Mesenchymal stem cell (in vitro differentiated cells and primary cell): Measurements from ENCODE around the gene DNAH10.

Experiments used
- DNase-seq: peaks from one replicate; pipeline ENCODE4 v3.0.0-alpha.2; 2013
- H2AFZ ChIP-seq: one replicate; pipeline ENCODE4 v1.6.1; 2013; ENCODE audit warnings: low read depth, mild to moderate bottlenecking, control low read depth, inconsistent platforms, low read length, moderate library complexity
- H2AK5ac ChIP-seq: 2 replicates; pipeline ENCODE4 v1.6.1; 2013; ENCODE audit warnings: low read length, moderate library complexity, mild to moderate bottlenecking, inconsistent platforms; ENCODE audit not compliant: severe bottlenecking
- H2BK120ac ChIP-seq: one replicate; pipeline ENCODE4 v1.6.1; 2013; ENCODE audit warnings: low read depth, mild to moderate bottlenecking, inconsistent platforms, low read length, moderate library complexity
- H2BK12ac ChIP-seq, 2 experiments: one replicate each; pipeline ENCODE4 v1.6.1; 2013; ENCODE audit warnings: inconsistent platforms in 2 of 2, low read length in 2 of 2, mild to moderate bottlenecking in 2 of 2, moderate library complexity in 2 of 2, control low read depth in 1 of 2
- H2BK15ac ChIP-seq: one replicate; pipeline ENCODE4 v1.6.1; 2013; ENCODE audit warnings: mild to moderate bottlenecking, low read depth, inconsistent platforms; ENCODE audit not compliant: poor library complexity, severe bottlenecking
- H2BK5ac ChIP-seq: 2 replicates; pipeline ENCODE4 v1.6.1; 2013; ENCODE audit warnings: low read depth, mild to moderate bottlenecking, low read length, control low read depth, inconsistent platforms; ENCODE audit not compliant: poor library complexity, severe bottlenecking
- H3K14ac ChIP-seq, 2 experiments: one replicate each; pipeline ENCODE4 v1.6.1; 2013; ENCODE audit warnings: inconsistent platforms in 2 of 2, low read length in 2 of 2, control low read depth in 1 of 2, mild to moderate bottlenecking in 1 of 2, moderate library complexity in 1 of 2
- H3K18ac ChIP-seq, 2 experiments: one replicate each; pipeline ENCODE4 v1.6.1; 2013; ENCODE audit warnings: inconsistent platforms in 2 of 2, low read length in 2 of 2, control low read depth in 1 of 2, low read depth in 1 of 2, mild to moderate bottlenecking in 1 of 2
- H3K23ac ChIP-seq, 2 experiments: one replicate each; pipeline ENCODE4 v1.6.1; 2013; ENCODE audit warnings: inconsistent platforms in 2 of 2, low read length in 2 of 2, mild to moderate bottlenecking in 2 of 2, moderate library complexity in 2 of 2, control low read depth in 1 of 2
- H3K27ac ChIP-seq: 2 replicates; pipeline ENCODE4 v1.5.1; 2013; ENCODE audit warnings: mild to moderate bottlenecking, moderate library complexity, low read length, control low read depth, inconsistent platforms; ENCODE audit not compliant: poor library complexity, severe bottlenecking
- H3K27me3 ChIP-seq, 2 experiments: 2 replicates each; pipeline versions ENCODE4 v1.6.1 to v1.7.0; 2013; ENCODE audit warnings: low read length in 2 of 2, mild to moderate bottlenecking in 2 of 2, moderate library complexity in 2 of 2, control low read depth in 1 of 2, inconsistent platforms in 1 of 2; ENCODE audit not compliant: control insufficient read depth in 1 of 2, insufficient read depth in 1 of 2
- H3K36me3 ChIP-seq, 2 experiments: 2 replicates each; pipeline versions ENCODE4 v1.6.1 to v1.7.0; 2013; ENCODE audit warnings: low read length in 2 of 2, control low read depth in 1 of 2, inconsistent platforms in 1 of 2, low read depth in 1 of 2, mild to moderate bottlenecking in 1 of 2; ENCODE audit not compliant: insufficient read depth in 2 of 2, control insufficient read depth in 1 of 2
- H3K4ac ChIP-seq, 2 experiments: one replicate each; pipeline ENCODE4 v1.6.1; 2013; ENCODE audit warnings: inconsistent platforms in 2 of 2, low read length in 2 of 2, mild to moderate bottlenecking in 2 of 2, moderate library complexity in 2 of 2, control low read depth in 1 of 2, low read depth in 1 of 2
- H3K4me1 ChIP-seq: 2 replicates; pipeline ENCODE4 v1.6.1; 2013; ENCODE audit warnings: low read depth, low read length, control low read depth; ENCODE audit not compliant: control insufficient read depth, insufficient read depth
- H3K4me2 ChIP-seq: 2 replicates; pipeline ENCODE4 v1.6.1; 2013; ENCODE audit warnings: low read length, mild to moderate bottlenecking, inconsistent platforms; ENCODE audit not compliant: poor library complexity, severe bottlenecking
- H3K4me3 ChIP-seq, 2 experiments: 2 replicates each; pipeline versions ENCODE4 v1.5.1 to v1.7.0; 2013; ENCODE audit warnings: low read length in 2 of 2, mild to moderate bottlenecking in 2 of 2, control low read depth in 1 of 2, low read depth in 1 of 2; ENCODE audit not compliant: insufficient read depth in 1 of 2
- H3K79me1 ChIP-seq: replicated peaks from 2 replicates; pipeline ENCODE4 v1.6.1; 2013; ENCODE audit warnings: mild to moderate bottlenecking, control low read depth, low read length, inconsistent platforms; ENCODE audit not compliant: poor library complexity, severe bottlenecking
- H3K9ac ChIP-seq: 2 replicates; pipeline ENCODE4 v1.7.0; 2013; ENCODE audit warnings: mild to moderate bottlenecking, low read length, moderate library complexity
- H3K9me3 ChIP-seq: 2 replicates; pipeline ENCODE4 v1.7.0; 2013; ENCODE audit warnings: mild to moderate bottlenecking, low read length; ENCODE audit not compliant: control insufficient read depth
- H4K8ac ChIP-seq: one replicate; pipeline ENCODE4 v1.6.1; 2013; ENCODE audit warnings: inconsistent platforms, mild to moderate bottlenecking, low read length, moderate library complexity
- H4K91ac ChIP-seq: one replicate; pipeline ENCODE4 v1.6.1; 2013; ENCODE audit warnings: mild to moderate bottlenecking, low read length, inconsistent platforms
- WGBS: methylation state at CpG from one replicate; pipeline ENCODE4 v1.1.7; 2013; ENCODE audit warnings: mixed read lengths; 5-methylcytosine and 5-hydroxymethylcytosine counted together

Gene DNAH10

GRCh38 chr12:123934016-123934620 lies 172.0 kb downstream of the DNAH10 start:
- Histone ChIP-seq H3K4me3 (no peak overlapping the region), H3K14ac (no peak overlapping the region), H2BK15ac (no peak overlapping the region), H2BK12ac (no peak overlapping the region), H2BK120ac (no peak overlapping the region), H2AK5ac (no peak overlapping the region), H3K4me2 (no peak overlapping the region), H4K8ac (no peak overlapping the region), H2AFZ (no peak overlapping the region), H4K91ac (no peak overlapping the region), H3K36me3 (peaks cover 34 to 40% of the 10 kb centered on the region in 2 experiments), H3K79me1 (no peaks in the 10 kb centered on the region), H2BK5ac (no peak overlapping the region), H3K18ac (no peak overlapping the region), H3K4me1 (peaks cover 15% of the 10 kb centered on the region), H3K4ac (no peak overlapping the region), H3K27ac (no peak overlapping the region), H3K23ac (no peak overlapping the region), H3K27me3 (peaks cover 2 to 9% of the 10 kb centered on the region in 2 experiments), H3K9ac (no peak overlapping the region), H3K9me3 (no peaks in the 10 kb centered on the region)
- WGBS: 76% methylated on average over 11 of the region's 11 CpGs
- no peak for DNase-seq

GRCh38 chr12:123934829-123935228 lies 172.7 kb downstream of the DNAH10 start:
- Histone ChIP-seq H3K9ac (no peak overlapping the region), H3K23ac (no peak overlapping the region), H3K14ac (peak overlapping the region in 1 of 2 experiments; percentile 21), H4K8ac (no peak overlapping the region), H3K79me1 (no peaks in the 10 kb centered on the region), H2AFZ (no peak overlapping the region), H2BK15ac (no peak overlapping the region), H3K27me3 (peaks cover 0 to 6% of the 10 kb centered on the region in 2 experiments), H3K27ac (no peak overlapping the region), H3K9me3 (no peaks in the 10 kb centered on the region), H3K4me3 (no peak overlapping the region), H4K91ac (no peak overlapping the region), H3K36me3 (peaks cover 39 to 45% of the 10 kb centered on the region in 2 experiments), H3K4me2 (no peak overlapping the region), H3K4ac (no peak overlapping the region), H2AK5ac (no peak overlapping the region), H2BK12ac (no peak overlapping the region), H2BK5ac (no peak overlapping the region), H3K18ac (no peak overlapping the region), H2BK120ac (no peak overlapping the region), H3K4me1 (peaks cover 15% of the 10 kb centered on the region)
- WGBS: 96% methylated on average over 9 of the region's 9 CpGs
- DNase-seq: peak; percentile 26

- Histone ChIP-seq H2BK120ac (no peak overlapping the region), H3K27ac (no peak overlapping the region), H3K36me3 (peaks cover 50 to 55% of the 10 kb centered on the region in 2 experiments), H3K9me3 (no peaks in the 10 kb centered on the region), H3K14ac (no peak overlapping the region), H3K4me3 (peak overlapping the region in 1 of 2 experiments; percentile 11), H2AK5ac (no peak overlapping the region), H3K27me3 (no peaks in the 10 kb centered on the region), H4K8ac (no peak overlapping the region), H3K4me2 (no peak overlapping the region), H2AFZ (no peak overlapping the region), H2BK15ac (no peak overlapping the region), H3K18ac (no peak overlapping the region), H2BK12ac (no peak overlapping the region), H4K91ac (no peak overlapping the region), H3K4ac (no peak overlapping the region), H2BK5ac (no peak overlapping the region), H3K9ac (no peak overlapping the region), H3K23ac (no peak overlapping the region), H3K4me1 (peaks cover 15% of the 10 kb centered on the region), H3K79me1 (peaks cover 4% of the 10 kb centered on the region)
- DNase-seq: no peak
- 81% methylated on average over 5 of the region's 7 CpGs for WGBS
Measured at GRCh38 chr12:123935956-123936355, 173.9 kb downstream of the DNAH10 start.

GRCh38 chr12:123936471-123936870 lies 174.4 kb downstream of the DNAH10 start:
- no peaks in the 10 kb centered on the region for H3K27me3 ChIP-seq
- H2BK5ac ChIP-seq: no peak overlapping the region
- H4K8ac ChIP-seq: no peak overlapping the region
- no peak overlapping the region for H2AFZ ChIP-seq
- H3K23ac ChIP-seq: no peak overlapping the region
- H3K18ac ChIP-seq: no peak overlapping the region
- no peak overlapping the region for H3K9ac ChIP-seq
- H2BK12ac ChIP-seq: no peak overlapping the region
- no peak for DNase-seq
- peaks cover 55 to 60% of the 10 kb centered on the region in 2 experiments for H3K36me3 ChIP-seq
- no peak overlapping the region for H2AK5ac ChIP-seq
- no peak overlapping the region for H2BK15ac ChIP-seq
- H3K4me3 ChIP-seq: no peak overlapping the region
- no peak overlapping the region for H3K4ac ChIP-seq
- H3K27ac ChIP-seq: no peak overlapping the region
- H2BK120ac ChIP-seq: no peak overlapping the region
- H4K91ac ChIP-seq: no peak overlapping the region
- H3K4me1 ChIP-seq: peaks cover 15% of the 10 kb centered on the region
- no peak overlapping the region for H3K14ac ChIP-seq
- H3K79me1 ChIP-seq: peaks cover 7% of the 10 kb centered on the region
- no peak overlapping the region for H3K4me2 ChIP-seq
- H3K9me3 ChIP-seq: peaks cover 3% of the 10 kb centered on the region
- 96% methylated on average over 18 of the region's 18 CpGs for WGBS
